ENCODE measurements around the gene TOX3.

The TOX3 gene

DNA sequence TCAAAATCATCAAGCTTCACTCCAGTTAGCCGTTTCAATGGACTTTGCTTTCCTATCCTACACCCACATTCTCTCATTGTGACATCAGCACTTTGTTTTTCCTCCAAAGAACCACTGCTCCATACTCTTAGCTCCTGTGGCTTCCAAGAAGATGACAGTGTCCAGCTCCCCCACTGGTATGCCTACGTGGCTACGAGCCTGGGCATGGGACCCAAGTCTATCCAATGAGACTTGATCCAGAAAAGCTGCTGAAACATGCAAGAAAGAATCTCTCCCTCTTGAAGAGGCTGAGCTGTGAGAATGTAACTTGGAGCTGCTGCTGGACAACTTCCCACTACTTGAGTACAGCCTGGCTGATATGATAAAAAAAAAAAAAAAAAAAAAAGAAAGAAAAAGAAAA lies 9.4 kb downstream of the TOX3 start:
- no peak for DNase-seq (ENCODE audit: low read depth)

- no peak for DNase-seq (ENCODE audit: low read depth)
These were observed 11.9 kb downstream of the TOX3 start for GRCh38 chr16:52535076-52535475.

DNA sequence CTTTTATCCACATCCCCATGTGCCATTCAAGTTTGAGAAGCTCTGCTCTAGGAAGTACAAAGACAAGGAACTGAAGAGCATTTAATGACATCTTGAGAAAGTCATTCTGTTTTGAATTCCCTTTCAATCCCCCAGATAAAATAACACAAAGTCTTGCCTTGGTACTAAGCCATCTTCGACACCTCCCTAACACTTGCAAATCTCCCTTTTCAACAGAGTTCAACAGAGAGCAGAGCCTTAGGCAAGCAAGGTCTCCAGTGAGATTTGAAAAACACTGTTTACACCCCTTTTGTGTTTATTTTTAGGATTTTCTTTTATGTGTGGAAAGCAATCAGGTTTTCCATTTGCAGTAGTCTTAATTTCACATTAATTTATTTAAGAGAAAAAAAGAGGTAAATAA lies 13.6 kb downstream of the TOX3 start:
- DNase-seq (ENCODE audit: low read depth) = no peak

- no peak for DNase-seq (ENCODE audit: low read depth)
These were observed 14.6 kb downstream of the TOX3 start for GRCh38 chr16:52532384-52532783.

- no peak for DNase-seq (ENCODE audit: low read depth)
These were observed 17.7 kb downstream of the TOX3 start for GRCh38 chr16:52529226-52529625.

GRCh38 chr16:52528393-52529065 lies 18.4 kb downstream of the TOX3 start:
- DNase-seq (ENCODE audit: low read depth) = no peak

- DNase-seq (ENCODE audit: low read depth) = no peak
These were observed 20.1 kb downstream of the TOX3 start for GRCh38 chr16:52526830-52527229.

GRCh38 chr16:52526116-52526828 lies 20.7 kb downstream of the TOX3 start:
- DNase-seq (ENCODE audit: low read depth) = no peak

DNA sequence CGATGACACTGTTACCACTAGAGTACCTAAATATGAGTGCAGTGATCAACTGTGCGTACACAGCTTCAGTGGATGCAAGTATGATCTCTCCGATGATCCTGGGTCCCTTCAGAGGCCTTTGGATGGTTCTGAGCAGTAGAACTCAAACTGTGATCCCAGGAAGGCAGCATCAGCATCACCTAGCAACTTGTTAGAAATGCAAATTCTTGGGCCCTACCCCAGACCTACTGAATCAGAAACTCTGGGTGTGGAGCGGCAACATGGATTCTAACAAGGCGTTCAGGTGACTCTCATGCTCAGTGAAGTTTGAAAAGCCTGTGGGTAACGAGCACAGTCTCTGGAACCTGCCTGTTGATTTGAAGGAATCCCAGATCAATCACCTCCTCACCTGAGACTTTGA lies 25.4 kb downstream of the TOX3 start:
- DNase-seq (ENCODE audit: low read depth) = no peak

GRCh38 chr16:52518884-52519283 lies 28.1 kb downstream of the TOX3 start:
- DNase-seq (ENCODE audit: low read depth) = no peak

- DNase-seq (ENCODE audit: low read depth) = no peak
These were observed 31.8 kb downstream of the TOX3 start for GRCh38 chr16:52515068-52515671.

GRCh38 chr16:52512297-52512987 lies 34.5 kb downstream of the TOX3 start:
- no peak for DNase-seq (ENCODE audit: low read depth)

DNA sequence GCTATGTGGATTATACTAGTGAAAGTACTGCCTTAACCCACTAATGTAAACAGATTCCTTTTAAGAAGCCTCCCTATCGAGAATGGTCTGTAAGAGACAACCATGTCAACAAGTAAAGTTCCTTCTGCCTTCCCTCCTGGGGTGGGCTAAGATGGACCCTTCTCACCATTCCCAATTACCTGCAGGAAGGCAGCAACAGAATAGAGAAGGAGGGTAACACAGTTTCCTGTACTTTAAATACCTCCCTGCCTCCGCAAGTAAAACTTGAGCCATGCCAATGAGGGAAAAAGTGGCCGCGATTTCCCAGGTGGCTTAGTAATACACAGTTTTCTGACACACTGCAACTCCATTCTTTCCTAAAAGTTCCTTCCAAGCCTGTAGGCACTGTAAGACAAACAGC lies 45.2 kb downstream of the TOX3 start:
- no peak for DNase-seq (ENCODE audit: low read depth)

GRCh38 chr16:52500963-52501362 lies 46.0 kb downstream of the TOX3 start:
- no peak for DNase-seq (ENCODE audit: low read depth)

DNA sequence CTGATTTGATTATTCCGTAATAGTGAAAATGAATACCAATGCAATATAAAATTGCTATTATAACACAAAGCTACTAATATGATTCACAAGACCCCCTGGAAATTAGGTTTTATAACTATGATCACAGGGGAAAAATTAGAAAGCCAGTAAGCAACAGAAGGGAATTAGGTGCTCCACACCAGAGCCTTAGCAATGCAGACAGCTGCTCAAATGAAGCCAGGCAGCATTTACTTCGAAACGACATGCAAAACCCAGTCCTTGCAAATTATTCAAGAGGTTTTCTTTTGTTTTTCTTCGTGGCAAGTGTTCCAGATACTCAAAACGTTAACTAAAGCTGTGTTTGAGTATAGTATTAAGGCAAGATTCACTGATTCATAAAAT lies 47.9 kb downstream of the TOX3 start:
- DNase-seq (ENCODE audit: low read depth) = no peak

DNA sequence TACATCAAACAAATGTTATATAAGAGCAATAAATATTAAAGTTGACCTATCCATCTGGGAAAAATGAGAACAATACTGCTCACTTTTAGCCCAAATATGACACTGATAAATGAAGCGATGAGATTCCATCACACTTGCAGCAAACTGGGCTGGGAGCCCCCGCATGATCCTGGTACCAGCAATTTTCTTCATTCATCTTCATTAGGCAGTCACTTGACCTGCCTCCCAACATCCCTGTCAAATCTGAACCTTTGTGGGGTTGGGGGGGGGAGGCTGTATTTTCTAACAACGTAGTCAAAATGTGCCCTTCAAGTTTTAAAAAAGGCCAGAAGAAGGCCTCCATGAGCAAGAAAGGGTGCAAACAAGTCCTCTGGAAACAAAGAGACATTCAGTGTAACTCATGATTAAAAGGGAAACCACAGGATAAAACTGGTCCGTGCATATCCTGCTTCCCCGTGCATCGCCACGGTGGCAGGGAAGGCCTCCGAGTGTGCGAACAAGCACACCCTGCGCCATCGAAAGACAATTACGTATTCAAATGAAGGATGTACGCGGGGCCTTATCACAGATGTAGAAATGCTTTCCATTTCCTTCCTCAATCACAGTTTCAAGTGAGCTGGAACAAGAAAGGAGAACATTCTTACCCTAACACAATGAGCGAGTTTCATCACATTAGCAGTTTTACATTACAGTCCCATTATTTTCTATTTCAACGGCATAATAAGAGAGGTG lies 48.4 kb downstream of the TOX3 start:
- no peak for DNase-seq (ENCODE audit: low read depth)

DNA sequence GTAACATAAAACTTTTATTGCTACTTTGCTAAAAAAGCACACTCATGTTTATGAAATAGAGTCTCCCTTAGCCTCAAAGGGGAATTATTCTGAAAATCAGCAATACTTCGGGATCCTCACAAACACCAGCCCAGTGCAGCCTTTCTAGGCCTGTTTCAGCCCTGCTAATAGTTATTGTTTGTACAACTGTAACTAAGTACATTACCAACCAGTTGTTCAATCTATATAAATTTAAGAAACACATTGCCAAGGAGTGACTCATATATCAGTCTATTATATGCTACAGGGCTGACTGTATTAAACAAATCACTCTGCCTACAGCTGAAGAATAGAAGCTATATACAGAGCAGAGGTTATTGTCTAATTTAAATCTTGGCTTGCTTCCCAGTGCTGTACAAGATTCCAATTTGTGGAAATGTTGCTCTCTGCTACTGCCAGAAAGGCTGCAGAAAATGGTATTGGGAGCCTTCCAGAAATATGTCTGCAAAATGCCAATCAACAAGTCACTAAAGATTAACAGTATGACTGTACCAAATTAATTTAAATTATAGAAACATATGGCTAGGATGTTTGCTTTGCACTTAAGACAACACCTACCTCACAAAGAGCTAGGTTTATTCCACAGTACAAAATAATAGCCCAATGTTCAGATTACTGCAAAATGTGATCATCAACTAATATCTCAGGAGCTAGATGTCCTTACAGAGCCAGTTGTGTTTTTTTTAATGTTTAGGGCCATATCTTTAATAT lies 49.7 kb downstream of the TOX3 start:
- DNase-seq (ENCODE audit: low read depth) = no peak

DNA sequence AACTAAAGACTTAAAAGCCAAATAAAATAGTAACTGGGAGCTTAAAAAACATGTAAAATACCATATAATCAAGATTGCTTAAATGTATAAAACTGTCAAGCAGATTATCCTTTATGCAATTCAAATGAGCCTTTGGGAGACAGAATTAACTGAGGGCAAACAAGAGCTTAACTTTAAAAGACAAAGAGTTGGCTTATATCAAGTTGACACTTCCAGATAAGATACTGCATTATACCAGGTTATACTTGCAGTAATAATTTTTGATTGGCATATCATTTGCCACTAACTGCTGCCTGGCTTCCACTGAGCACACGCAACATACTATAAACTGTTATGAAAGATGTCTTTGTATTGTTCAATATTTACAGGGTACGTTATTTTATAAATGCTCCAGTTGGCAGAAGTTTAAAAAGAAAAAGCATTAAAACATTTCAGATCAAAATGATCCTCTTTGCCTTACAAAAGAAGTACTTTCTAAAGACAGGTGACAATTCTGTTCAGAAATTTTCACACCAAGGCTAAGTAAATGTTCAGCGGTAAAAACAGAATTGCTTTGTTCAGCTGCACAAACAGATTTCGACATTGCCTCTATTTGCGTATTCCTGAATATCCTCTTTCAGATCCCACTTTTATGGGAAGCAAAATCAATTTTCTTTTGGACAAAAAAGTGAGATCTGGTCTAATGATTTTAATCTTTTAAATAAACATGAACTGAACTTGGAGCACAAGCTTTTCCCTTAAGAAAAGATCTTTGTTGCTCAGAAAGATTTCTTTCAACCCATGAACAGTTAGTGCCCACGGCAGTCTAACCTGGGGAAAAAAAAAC lies 50.7 kb downstream of the TOX3 start:
- no peak for DNase-seq (ENCODE audit: low read depth)

- DNase-seq (ENCODE audit: low read depth) = no peak
These were observed 52.3 kb downstream of the TOX3 start for GRCh38 chr16:52494621-52495020.

- DNase-seq (ENCODE audit: low read depth) = no peak
These were observed 52.8 kb downstream of the TOX3 start for GRCh38 chr16:52494145-52494544.

All from HS-5 (cell line).